MG63 (cell line): ENCODE measurements around the gene ZNF132. TPM values are rescaled to one million over a fixed set of nuclear protein-coding genes. Genes with fewer than 3 reads are reported as not detected.
"Not testable (repeated sequence)": the region's sequence is repeated elsewhere in the genome, so short reads cannot be mapped to it uniquely, and the experiment has no call there.

Experiments
- DNase-seq: peaks from one replicate; pipeline ENCODE4 v3.0.0-alpha.2; 2020
- H3K27me3 ChIP-seq: fragments of 250-450 bp; sonication (Bioruptor Pico); 2 replicates; pipeline ENCODE4 v1.5.1; 2020; ENCODE audit warnings: mild to moderate bottlenecking, moderate library complexity
- H3K36me3 ChIP-seq: fragments of 250-450 bp; sonication (Bioruptor Pico); 2 replicates; pipeline ENCODE4 v1.5.1; 2020; ENCODE audit warnings: mild to moderate bottlenecking, moderate library complexity
- H3K4me3 ChIP-seq: fragments of 250-450 bp; sonication (Bioruptor Pico); 2 replicates; pipeline ENCODE4 v1.5.1; 2020; ENCODE audit warnings: mild to moderate bottlenecking, moderate library complexity
- H3K9me3 ChIP-seq: fragments of 250-450 bp; sonication (Bioruptor Pico); 2 replicates; pipeline ENCODE4 v1.5.1; 2020; ENCODE audit warnings: mild to moderate bottlenecking, moderate library complexity
- total RNA-seq: library from RNA; depleted of rRNA; stranded (reverse); fragments of >200 nt; shearing (Covaris generic); gene quantifications from 2 replicates; pipeline ENCODE4 v1.2.3, GENCODE V29; 2014; ENCODE audit warnings: low replicate concordance

The ZNF132 gene
- total RNA-seq, 1 experiment from 2014 or later: not detected

DNA sequence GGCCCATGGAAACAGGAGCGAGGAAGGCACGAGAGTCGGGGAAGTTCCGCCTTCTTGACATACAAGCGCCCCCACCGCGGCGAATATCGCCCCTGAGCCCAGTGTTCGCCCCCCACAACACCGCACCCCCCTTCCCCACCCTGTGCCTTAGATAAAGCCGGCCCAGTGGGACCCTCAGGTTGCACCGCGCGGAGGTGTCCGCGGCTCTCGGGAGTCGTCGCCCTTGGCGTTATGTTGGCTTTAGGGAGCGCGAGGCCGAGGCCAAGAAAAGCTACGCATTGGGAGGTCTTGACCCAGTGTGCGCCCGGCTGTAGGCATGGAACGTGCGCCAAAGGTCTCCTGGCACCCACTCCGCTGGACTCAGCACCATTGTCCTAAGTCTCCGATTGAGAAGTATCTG is 603 bp upstream of the ZNF132 start:
- DNase-seq: no peak
- no peaks in the 10 kb centered on the region for H3K36me3 ChIP-seq
- peaks cover 5% of the 10 kb centered on the region; the same call in 1 of the 2 replicates for H3K9me3 ChIP-seq
- H3K4me3 ChIP-seq: no peak overlapping the region
- no peaks in the 10 kb centered on the region for H3K27me3 ChIP-seq

DNA sequence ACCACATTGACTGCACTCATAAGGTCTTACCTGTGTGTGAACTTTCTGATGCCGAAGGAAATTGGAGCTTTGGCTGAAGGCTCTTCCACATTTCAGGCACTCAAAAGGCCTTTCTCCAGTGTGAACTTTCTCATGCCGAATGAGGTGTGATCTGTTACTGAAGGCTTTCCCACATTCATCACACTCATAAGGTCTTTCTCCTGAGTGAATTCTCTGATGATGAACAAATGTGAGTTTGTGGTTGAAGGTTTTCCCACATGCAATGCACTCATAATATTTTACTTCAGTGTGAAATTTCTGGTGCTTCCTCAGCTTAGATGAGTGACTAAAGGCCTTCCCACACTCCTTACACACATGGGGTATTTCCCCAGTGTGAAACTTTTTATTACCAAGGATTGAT is 5.7 kb downstream of the ZNF132 start:
- no peaks in the 10 kb centered on the region for H3K27me3 ChIP-seq
- H3K36me3 ChIP-seq: peaks cover 4% of the 10 kb centered on the region; the same call in 1 of the 2 replicates
- no peak for DNase-seq
- H3K9me3 ChIP-seq: peaks cover 30% of the 10 kb centered on the region
- no peak overlapping the region for H3K4me3 ChIP-seq

DNA sequence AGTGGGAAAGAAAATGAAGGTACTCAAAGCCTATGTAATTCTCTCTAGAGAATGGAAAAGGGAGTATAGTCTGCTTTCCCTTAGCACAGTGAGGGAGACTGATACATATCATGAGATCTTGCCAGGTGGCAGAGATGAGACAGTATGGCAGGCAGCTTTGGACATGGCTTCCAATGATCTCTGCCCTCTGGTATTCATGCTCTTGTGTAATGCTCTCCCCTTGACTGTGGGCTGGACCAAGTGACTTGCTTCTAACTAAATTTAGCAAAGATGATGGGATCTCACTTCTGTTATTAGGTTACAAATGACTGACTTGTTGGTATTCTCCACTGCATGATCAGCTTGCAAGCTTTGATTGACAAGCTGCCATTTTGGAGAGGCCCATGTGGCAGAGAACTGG is 10.2 kb downstream of the ZNF132 start:
- Histone ChIP-seq H3K27me3 (no peaks in the 10 kb centered on the region), H3K4me3 (no peak overlapping the region), H3K36me3 (peaks cover 4% of the 10 kb centered on the region; the same call in 1 of the 2 replicates), H3K9me3 (peaks cover 28% of the 10 kb centered on the region)
- DNase-seq: no peak

DNA sequence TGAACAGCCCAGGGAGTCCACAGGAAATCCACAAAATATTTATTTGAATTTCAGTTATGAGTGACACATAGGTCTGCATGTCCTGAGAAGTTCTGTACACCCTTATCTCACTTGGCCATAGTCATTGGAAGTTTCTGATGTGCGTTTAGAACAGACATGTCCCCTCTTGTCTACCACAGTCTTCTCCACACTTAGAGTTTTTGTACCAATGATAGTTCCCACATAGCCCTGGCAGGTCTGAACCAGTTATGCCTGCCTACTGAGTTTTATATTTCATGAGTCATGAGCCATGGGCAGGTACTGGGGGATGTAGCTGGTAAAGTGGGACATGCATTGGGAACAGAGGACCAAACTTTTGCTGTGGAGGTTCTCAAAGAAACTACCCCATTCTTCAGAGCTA is 11.3 kb downstream of the ZNF132 start:
- Histone ChIP-seq H3K36me3 (peaks cover 2% of the 10 kb centered on the region; the same call in 1 of the 2 replicates), H3K27me3 (no peaks in the 10 kb centered on the region), H3K4me3 (no peak overlapping the region), H3K9me3 (peaks cover 17% of the 10 kb centered on the region)
- DNase-seq: no peak

DNA sequence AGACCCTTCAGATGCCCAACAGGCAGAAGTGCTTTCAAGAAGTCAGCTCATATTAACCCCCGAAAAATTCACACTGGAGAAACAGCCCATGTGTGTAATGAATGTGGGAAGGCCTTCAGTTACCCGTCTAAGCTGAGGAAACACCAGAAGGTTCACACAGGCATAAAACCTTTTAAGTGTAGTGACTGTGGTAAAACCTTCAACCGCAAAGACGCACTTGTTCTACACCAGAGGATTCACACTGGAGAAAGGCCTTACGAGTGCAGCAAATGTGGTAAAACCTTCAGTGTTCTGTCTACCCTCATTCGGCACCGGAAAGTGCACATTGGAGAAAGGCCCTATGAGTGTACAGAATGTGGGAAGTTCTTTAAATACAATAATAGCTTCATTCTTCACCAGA is 22.9 kb downstream of the ZNF132 start:
- H3K9me3 ChIP-seq: peaks cover 11% of the 10 kb centered on the region
- no peak overlapping the region for H3K4me3 ChIP-seq
- peaks cover 88% of the 10 kb centered on the region for H3K36me3 ChIP-seq
- H3K27me3 ChIP-seq: no peaks in the 10 kb centered on the region
- no peak for DNase-seq

DNA sequence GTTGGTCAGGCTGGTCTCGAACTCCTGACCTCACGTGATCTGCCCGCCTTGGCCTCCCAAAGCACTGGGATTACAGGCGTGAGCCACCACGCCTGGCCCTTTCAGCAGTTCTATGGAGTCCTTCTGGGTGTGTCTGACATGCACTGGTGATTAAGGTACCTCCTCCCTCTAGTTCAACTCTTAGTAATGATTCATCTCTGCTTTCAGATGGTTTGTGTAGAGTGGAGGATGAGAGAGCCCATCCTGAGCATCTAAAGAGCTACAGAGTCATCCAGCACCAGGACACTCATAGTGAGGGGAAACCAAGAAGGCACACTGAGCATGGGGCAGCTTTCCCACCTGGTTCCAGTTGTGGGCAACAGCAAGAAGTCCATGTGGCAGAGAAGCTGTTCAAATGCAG is 23.3 kb downstream of the ZNF132 start:
- Histone ChIP-seq H3K36me3 (peaks cover 84% of the 10 kb centered on the region), H3K27me3 (no peaks in the 10 kb centered on the region), H3K4me3 (no peak overlapping the region), H3K9me3 (peaks cover 11% of the 10 kb centered on the region)
- DNase-seq: no peak

DNA sequence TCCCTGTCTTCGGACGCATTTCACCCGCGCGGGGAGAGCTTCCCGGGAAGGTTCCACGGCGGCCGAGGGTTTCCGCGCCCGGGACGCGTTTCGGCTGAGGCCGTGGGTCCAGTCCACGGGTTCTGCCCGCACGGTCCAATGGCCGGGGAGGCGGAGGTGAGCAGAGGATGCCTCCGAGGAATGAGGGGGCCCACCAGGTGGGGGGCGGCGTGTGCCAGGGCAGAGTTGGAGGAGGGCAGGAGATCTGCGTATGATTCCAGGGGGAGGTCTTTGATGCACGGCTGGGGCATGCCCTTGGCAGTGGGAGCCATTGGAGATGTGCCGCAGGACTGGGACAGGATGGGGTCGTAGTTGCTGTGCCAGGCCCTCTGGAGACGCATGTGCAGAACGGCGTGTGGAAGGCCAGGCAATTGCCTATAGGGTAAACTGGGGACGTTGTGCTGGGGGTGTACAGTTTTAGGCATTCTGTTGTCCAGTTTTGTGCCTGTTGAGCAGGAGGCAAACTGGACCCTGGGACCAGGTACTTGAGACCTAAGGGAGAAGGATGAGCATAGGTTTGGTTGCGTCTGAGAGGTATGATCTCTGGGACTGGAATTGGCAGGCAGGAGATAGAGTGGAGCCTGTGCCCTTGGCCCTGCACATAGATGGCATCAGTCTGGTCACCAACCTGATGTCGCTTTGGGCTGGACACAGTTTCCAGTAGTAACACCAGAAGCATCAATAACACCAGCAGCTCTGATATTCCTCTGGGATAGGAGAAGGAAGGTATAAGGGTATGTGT is 30.8 kb downstream of the ZNF132 start:
- Histone ChIP-seq H3K9me3 (peaks cover 3% of the 10 kb centered on the region; the same call in 1 of the 2 replicates), H3K4me3 (peak overlapping the region; percentile 85), H3K27me3 (no peaks in the 10 kb centered on the region), H3K36me3 (peaks cover 37% of the 10 kb centered on the region)
- DNase-seq: peak; percentile 65

DNA sequence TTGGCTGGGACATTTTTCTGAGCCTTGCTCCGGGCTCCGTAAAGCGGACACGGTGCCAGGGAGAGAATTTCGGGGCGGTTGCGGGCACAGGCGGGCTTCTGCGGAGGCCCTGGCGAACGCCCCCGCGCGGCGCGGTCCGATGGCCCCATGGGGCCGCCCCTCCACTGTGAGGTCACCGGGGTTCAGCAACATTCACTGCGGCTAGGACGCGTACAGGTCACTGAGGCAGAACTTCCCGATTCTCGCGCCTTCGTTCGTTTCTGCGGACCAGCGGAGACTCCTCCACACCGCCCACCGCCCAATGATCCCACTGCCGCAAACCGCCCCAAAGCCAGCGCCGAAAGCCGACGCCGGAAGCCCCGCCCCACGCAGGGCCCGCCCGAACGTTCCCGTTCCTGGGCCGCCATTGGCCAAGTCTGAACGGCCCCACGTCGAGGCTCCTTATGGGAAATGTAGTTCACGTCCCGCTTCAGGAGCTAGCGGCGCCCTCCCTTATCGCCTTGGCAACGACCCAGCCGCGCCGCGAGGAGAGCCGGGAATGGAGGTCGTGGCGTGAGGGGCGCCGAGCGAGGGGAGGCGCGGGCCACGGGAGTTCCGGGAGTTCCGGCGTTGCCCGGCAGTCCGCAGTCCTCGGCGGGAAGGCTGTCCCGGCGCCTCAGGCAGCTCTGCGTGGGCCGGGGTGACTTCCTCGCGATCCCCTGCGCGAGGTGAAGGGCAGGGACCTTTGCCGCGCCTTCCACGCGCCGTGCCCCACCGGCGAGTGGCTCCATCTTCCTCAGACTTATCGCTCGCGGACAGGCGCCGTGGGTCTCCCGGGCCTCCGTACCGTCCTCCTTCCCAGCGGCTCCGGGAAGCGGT is 31.6 kb downstream of the ZNF132 start, which contains the start of gene ZNF584:
Gene ZNF584 (plus strand): TSS at position 498 of the 858 bp plus-strand sequence. CDS start 499 bp downstream, outside the sequence.
- Histone ChIP-seq H3K9me3 (peaks cover 3% of the 10 kb centered on the region; the same call in 1 of the 2 replicates), H3K36me3 (peaks cover 33% of the 10 kb centered on the region), H3K27me3 (no peaks in the 10 kb centered on the region)

DNA sequence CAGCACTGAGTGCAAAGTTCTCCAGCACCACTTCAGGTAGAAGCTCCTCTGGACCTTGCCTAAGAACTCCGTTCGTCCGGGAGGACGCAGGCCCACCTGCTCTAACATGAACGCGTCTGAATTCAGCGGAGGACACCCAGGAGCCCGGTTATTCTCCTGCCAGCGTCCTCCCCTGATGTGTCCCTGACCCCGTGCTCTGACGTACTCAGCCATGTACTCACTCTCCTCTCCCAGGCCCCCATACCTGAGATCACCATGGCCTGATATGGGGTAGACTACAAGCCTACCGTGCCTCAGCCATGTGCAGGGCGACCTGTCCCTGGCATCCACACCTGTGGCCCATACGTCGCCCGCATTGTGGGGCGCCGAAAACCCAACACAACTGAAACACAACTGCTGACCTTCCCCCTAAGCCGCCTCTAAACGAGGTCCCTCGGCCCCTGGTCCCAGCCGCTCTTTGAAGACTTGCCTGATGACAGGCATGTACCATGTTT is 32.2 kb downstream of the ZNF132 start:
- Histone ChIP-seq H3K36me3 (peaks cover 27% of the 10 kb centered on the region), H3K4me3 (peak overlapping the region; percentile 85), H3K9me3 (no peaks in the 10 kb centered on the region; the same call in 1 of the 2 replicates), H3K27me3 (no peaks in the 10 kb centered on the region)
- no peak for DNase-seq

More for the DNA sequence above, 31.6 kb downstream of the ZNF132 start, which contains the start of gene ZNF584:
- peak within 1 kb of the TSS; percentile 85 for H3K4me3 ChIP-seq
- DNase-seq: peak; percentile 96

DNA sequence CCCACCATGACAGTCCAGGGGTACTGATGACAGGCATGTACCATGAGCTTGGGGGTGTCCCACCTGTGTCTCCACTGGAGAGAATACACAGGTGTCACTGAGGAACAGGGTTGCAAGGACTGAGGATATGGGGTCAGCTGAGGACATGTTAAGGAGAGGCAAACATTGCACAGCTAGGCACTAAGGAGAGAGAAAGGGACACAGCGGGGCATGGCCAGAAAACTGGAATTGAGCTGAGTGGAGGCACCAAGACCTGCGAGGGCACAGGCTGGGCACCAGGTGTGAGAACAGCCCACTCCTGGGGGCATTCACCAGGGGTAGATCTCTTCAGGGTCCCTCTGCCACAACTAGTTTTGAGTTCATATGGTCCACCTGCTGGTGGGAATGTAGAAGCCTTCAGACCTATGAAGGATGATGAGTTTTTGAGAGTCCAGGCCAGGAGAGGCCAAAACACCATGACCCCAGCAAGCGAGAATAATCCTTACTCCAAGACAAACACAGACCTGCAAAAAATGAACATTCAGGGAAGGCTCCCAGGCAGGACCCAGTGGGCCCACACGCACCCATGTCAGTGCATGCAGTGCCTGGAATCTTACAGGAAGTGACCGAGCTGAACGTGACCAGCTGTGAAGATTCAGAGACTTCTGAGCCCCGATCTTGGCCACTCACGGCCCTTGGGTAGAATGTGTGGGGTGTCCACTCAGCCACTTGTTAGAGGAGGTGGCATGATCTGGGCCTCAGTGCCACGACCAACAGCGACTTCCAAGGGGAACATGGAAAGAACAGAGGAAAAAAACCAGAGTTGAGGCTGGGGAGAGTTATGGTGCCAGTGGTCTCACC is 32.9 kb downstream of the ZNF132 start:
- H3K36me3 ChIP-seq: peaks cover 22% of the 10 kb centered on the region
- DNase-seq: no peak
- H3K4me3 ChIP-seq: peak overlapping the region; percentile 85

DNA sequence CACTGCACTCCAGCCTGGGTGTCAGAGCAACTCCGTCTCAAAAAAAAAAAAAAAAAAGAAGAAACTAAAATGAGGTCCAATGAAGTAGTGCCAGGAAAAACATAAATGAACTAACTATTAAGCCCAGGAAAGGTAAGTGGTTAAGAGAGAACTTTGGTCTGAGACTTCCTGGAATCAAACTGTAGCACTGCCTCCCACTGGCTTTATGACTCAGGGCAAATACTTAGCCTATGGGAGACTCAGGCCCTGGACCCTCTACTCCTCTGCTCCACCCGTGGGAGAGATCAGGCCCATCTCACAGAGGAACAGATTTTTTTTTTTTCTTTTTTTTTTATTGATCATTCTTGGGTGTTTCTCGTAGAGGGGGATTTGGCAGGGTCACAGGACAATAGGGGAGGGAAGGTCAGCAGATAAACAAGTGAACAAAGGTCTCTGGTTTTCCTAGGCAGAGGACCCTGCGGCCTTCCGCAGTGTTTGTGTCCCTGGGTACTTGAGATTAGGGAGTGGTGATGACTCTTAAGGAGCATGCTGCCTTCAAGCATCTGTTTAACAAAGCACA is 36.0 kb downstream of the ZNF132 start:
- H3K36me3 ChIP-seq, H3K27me3 ChIP-seq, DNase-seq, H3K4me3 ChIP-seq, H3K9me3 ChIP-seq: not testable (repeated sequence)

More for the DNA sequence above, 32.9 kb downstream of the ZNF132 start:
- no peaks in the 10 kb centered on the region for H3K9me3 ChIP-seq
- no peaks in the 10 kb centered on the region for H3K27me3 ChIP-seq

DNA sequence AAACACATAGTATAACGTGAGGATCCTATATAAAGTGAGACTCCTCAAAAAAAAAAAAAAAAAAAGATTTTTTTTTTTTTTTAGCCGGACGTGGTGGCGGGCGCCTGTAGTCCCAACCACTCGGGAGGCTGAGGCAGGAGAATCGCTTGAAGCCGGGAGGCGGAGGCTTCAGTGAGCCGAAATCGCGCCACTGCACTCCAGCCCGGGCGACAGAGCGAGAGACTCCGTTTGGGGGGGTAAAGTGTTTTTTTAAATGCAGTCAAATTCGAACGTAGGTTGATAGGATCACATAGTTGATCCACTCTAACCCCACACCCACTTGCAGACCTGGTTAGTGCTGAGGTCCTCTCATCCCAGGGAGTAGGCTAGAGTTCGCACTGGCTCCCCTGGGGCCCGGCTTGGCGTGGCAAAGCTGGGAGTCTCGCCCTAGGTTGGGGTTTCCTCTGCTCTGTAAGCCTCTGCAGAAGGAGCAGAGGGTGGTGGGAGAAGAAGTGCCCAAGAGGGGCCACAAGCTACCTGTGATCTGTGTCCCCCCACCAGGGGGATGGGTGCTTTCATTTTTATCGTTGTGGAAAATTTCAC is 38.0 kb downstream of the ZNF132 start:
- peak overlapping the region; percentile 56 for H3K4me3 ChIP-seq
- H3K36me3 ChIP-seq: peaks cover 5% of the 10 kb centered on the region
- DNase-seq: no peak
- no peaks in the 10 kb centered on the region for H3K27me3 ChIP-seq
- H3K9me3 ChIP-seq: no peaks in the 10 kb centered on the region

DNA sequence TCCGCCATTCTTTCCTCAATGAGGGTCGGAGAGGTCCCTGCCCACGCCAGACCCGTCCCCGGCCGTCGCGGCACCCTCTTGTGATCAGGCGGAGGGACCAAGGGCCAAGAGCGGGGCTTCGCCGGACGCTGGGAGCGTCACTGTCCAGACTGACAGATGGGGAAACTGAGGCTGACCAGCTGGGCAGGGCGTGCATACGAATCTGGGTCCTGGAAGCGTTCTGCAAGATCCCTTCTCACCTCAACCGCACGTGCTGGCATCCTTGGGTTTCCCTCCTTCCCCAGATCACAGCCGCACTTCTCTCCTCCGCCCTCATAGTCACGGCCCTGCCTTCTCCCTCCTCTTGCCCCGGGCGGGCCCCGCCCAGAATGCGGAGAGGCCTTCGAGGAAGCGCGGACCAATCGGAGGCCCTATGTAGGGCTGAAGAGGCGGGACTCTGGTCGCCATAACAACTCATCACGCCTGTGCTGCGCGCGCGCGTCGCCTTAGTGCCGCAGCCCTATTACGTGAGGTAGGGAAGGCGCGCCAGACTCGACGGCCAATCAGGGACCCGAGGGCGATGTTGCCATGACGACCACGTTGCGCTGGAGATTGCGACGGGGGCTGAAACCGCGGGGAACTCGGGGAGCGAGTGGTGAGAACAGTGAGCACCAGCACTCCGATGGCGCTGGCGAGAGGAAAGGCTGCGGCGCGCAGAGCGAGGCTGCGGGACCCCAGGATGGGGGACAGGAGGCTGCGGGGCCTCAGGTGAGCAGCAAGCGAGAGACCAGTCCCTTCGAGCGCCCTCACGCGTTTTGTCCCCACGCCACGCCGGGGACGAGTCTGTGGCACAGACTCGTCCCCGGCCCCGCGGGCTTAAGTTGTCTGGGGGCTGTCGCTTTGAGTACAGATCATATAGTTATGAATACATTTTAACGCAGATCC is 38.8 kb downstream of the ZNF132 start:
- Histone ChIP-seq H3K27me3 (no peaks in the 10 kb centered on the region), H3K9me3 (no peaks in the 10 kb centered on the region), H3K4me3 (peak overlapping the region; percentile 56), H3K36me3 (no peaks in the 10 kb centered on the region)
- peak; percentile 98 for DNase-seq

DNA sequence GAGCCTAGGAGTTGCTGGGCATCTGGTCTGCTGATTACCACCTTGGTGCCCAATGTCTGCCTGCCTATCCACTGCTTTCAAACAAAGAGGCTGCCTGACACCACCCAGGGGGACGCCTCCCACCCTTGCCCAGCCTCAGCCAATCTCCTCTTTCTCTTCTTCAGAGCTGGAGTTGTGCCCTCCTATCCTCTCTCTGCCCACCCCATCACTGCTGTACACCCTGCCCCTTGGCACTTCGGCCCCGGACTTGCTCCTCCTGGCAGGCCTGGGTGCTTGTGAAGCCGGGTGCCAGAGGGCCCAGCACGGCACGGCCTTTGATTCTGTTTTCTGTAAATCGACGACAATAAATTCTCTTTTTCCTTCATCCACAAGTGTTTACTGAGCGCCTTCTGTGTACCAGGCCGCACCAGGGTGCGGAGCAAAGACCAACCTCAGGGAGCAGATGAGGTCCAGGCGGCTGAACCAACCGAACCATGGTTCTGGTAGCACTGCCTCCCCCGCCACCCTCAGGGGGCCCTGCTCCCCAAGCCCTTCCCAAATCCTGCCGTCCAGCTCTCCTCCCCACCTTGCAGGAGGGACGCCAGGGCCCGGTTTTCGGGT is 39.5 kb downstream of the ZNF132 start:
- H3K9me3 ChIP-seq: no peaks in the 10 kb centered on the region
- H3K4me3 ChIP-seq: peak overlapping the region; percentile 56
- peak; percentile 39 for DNase-seq
- H3K36me3 ChIP-seq: peaks cover 7% of the 10 kb centered on the region
- no peaks in the 10 kb centered on the region for H3K27me3 ChIP-seq
